GM15510 (cell line): ENCODE data around the gene THTPA.

Experiments used
- POLR2A ChIP-seq: IDR thresholded peaks from 3 replicates; pipeline ENCODE4 v1.6.1; 2011; ENCODE audit warnings: borderline replicate concordance; ENCODE audit not compliant: insufficient read length; ENCODE audit errors: extremely low read depth

THTPA gene

DNA sequence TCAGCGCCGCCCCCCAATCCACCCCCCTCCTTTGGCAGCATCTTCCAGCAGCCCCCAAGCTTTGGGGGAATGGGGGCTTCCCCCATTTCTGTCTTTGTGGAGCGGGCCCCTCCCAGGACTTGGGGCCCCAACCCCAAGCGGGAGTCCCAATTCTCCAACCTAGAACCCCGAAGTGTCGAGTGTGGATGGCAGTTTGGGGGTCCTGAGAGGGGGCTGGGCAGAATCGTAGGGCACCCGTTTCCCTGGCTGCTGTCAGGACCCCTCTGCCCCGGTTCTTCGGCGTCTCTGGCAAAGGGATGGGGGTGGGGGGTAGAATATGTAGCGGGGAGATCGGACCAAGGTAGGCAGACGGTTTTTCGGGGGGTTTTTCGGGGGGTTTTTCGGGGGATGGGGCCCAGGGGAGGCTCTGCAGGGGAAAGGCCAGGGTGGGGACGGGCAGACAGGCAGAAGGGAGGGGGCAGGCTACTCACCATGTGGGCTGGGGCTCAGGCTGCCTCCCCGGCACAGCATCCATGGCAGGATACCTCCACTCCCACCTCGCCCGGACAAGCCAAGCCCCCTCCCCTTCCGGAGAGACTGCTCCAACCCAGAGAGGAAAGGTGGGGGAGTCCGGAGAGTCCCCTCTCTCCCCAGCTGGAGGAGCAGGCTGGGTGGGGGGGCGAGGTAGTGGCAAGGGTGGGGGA is 21.8 kb downstream of the THTPA start:
- no peak for TF ChIP-seq POLR2A

DNA sequence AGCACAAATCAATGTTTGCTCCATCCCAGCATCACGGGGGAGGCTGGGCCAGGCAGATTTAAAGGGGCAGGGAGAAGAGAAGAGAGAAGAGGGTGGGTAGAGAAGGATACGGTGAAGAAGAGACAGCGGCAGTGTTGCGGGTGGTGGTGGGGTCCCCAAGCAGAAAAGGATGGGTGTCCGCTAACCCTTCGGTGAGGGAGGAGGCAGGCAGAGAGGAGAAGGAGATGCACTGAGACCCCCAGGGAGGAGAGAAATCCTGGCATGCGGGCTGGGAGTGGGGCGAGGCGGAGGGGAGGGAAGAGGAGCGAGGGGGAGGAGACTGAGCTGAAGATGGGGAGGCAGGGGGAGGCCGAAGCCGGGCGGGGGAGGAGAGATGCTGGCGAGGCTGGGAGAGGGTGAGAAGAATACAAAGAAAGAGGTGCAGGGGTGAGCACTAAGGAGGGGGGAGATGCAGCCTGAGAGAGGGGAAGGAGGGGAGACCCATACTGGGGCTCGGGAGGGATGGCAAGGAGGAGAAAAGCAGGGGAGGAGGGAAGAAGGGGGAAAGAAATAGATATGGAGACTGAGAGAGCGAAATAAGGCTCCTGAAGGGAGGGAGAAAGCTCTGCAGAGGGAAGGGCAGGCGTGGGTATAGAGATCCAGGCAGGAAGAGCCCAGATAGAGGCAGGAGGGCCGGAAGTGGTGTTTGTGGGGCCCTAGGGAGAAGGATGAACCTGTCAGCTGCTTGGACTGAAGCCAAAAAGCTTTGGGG is 22.7 kb downstream of the THTPA start, which contains the start of gene JPH4:
Gene JPH4 (minus strand): TSS at position 231 of the 751 bp plus-strand sequence. CDS start 1,337 bp downstream, outside the sequence.
- no peak for TF ChIP-seq POLR2A

DNA sequence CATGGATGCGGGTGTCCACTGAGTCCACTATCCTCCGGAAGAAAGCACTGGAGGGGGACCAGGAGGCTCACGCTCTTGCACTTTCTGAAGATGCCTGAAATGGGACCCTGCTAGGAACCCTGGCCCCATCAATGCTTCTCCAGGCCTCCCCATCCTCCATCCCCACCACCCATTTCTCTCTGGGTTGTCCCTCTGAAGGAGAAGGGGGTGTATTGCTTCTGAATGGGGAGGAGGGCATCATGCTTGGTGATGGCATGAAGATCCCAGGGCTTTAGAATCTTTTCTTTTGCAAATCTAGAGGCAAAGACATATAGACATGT is 23.2 kb downstream of the THTPA start:
- no peak for TF ChIP-seq POLR2A

DNA sequence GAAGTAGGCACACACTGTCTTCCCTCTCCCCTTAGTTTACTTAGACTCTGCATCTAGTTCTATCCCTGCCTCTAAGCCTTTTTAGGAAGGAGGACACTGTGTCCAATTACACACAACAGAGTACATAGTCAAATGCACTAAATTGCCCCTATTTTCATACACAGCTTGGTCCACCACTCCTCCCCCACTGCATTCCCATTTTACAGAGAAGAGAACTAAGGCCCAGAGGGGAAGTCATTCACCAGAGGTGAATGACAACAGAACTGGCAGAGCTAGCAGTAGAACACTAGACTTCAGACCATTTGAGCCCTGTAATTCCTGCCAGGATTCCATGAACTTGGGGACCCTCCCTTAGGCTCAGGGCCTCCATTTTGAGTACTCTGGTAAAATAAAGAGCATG is 23.7 kb downstream of the THTPA start:
- no peak for TF ChIP-seq POLR2A

DNA sequence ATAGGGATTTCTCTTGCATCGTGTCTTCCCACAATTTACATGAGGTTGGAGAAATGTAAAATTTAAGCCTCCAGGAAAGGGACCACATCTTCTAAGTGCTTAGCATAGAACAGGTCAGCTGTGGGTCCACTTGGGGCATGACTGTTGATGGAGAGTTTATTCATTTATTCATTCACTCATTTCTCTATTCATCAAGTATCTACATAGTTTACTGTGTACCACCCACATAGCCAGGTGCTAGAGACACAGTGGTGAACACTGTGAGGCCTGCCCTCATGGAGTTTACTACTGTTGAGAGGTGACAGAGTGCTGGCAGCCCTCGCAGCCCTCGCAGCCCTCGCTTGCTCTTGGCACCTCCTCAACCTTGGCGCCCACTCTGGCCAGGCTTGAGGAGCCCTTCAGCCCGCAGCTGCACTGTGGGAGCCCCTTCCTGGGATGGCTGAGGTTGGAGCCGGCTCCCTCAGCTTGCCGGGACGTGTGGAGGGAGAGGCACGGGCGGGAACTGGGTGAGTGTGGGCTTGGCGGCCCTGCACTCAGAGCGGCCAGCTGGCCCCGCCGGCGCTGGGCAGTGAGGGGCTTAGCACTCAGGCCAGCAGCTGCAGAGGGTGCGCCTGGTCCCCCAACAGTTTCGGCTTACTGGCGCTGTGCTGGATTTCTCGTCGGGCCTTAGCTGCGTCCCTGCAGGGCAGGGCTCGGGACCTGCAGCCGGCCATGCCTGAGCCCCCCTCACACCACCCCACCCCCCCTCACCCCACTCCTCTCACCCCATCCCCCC is 24.3 kb downstream of the THTPA start:
- TF ChIP-seq POLR2A = no peak

DNA sequence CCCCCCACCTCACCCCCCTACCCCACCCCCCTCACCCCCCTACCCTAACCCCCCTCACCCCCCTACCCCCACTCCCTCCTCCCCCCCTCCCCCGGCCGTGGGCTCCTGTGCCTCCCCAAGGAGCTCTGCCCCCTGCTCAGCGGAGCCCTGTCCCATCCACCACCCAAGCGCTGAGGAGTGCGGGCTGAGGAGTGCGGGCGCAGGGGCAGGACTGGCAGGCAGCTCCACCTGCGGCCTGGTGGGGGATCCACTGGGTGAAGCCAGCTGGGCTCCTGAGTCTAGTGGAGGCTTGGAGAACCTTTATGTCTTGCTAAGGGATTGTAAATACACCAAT is 24.8 kb downstream of the THTPA start:
- TF ChIP-seq POLR2A = no peak

DNA sequence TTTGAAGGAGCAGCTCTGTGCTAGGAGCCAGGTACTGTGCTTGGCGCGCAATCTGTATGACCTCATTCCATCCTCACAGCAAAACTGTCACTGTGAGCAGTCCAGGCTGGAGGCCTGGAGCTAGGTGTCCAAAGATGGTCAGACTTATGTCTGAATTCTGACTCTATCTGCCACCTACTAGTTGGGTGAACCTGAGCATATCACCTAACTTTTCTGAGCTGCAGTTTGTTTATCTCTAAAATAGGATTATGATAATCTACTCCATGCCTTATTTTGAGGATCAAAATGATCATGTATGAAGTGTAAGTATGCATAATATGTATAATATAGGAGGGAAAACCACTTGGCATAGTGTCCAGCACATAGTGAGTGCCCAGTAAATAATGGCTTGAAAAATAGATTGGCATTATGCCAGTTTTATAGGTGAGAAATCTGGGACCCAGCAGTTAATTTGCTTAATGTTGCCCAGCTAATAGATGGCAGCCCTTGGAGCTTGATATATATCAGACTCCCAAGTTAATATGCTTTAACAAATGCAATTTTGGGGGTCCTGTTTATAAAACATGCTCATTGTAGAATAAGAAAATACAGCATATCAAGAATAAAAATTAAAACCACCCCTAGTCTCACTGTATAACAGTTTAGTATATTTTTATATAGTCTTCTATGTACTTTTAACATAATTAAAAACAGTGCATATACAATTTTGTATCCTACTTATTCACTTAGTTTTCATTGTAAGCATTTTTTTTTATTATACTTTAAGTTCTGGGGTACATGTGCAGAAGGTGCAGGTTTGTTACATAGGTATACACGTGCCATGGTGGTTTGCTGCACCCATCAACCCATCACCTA is 27.1 kb downstream of the THTPA start:
- no peak for TF ChIP-seq POLR2A

DNA sequence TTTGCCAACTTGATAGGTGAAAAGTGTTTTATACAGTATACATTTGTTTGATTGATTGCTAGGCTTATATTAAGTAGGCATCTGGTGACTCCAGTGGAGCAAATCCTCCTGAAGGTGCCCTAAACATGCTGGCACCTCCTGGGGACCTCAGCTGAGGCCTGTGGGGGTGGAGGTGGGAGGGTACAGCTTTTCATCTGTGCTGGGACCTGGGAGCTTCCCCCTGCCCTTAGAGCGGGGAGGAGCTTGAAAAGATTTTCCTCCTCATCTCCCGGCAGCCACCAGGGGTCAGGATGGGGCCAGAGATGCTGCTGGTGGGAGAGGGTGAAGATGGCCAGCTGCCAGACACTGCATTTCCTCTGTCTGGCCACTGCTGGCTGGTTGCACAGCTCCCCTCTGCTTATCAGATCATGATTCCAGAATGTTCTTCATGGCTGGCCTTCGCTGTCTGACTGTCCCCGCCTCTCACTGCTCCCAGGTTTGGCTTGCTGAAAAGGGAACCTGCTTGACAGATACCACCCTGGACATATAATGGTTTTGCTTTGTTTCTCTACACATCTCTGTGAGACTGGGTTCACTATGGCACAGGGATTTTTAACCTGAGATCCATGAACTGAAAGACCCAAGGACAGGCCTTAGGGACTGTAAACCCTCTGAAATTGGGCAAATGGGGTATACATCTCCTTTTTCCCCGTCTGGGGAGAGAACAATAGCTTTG is 33.0 kb downstream of the THTPA start:
- TF ChIP-seq POLR2A = no peak

DNA sequence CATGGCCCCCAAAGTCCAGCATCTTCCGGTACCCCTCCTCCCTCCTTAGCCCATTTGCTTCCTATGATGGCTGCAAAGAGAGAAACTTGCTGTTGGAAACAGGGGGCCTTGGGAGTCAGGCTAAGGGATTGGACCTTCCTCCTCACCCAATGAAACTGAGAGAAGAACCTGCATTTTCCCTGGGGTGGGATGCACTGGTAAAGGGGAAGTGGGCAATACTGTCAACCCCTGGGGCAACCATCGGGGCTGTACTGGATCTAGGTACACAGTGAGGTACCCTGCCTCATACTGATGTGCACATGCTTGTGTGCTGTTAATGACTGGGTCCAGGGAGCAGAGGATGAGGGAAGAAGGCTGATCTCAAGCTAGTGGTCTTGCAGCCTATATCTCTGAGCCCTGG is 33.5 kb downstream of the THTPA start:
- TF ChIP-seq POLR2A = no peak

DNA sequence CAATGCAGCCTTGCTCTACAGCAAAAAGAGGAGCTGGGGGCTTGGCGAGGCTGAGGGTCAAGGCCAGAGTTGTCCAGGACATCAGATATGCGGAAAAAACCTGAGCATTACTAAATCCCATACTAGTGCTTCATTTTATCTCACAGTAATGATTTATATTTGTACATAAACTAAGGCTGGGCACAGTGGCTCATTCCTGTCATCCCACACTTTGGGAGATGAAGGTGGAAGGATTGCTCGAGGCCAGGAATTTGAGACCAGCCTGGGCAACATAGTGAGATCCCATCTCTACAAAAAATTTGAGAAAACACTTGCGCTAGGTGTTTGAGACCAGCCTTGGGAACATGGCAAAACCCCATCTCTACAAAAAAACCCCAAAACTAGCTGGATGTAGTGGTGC is 34.1 kb downstream of the THTPA start:
- no peak for TF ChIP-seq POLR2A

DNA sequence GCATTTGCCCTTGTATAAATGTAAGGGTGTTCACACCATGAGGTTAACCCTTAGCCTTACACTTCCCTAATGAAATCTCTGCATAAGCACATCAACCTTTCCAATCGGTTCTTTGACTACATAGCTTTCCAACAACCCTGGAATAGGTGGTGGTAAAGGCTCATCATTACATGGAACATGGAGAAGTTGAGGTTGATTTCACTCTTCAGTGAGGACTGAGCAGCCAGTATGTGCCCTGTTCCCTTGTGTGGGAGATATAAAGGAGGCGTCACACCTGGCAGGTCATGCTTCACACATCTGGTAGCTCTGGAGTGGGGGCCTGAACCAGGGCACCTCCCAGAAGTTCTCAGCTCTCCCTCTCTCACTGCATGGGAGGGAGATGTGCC is 44.2 kb downstream of the THTPA start:
- no peak for TF ChIP-seq POLR2A

DNA sequence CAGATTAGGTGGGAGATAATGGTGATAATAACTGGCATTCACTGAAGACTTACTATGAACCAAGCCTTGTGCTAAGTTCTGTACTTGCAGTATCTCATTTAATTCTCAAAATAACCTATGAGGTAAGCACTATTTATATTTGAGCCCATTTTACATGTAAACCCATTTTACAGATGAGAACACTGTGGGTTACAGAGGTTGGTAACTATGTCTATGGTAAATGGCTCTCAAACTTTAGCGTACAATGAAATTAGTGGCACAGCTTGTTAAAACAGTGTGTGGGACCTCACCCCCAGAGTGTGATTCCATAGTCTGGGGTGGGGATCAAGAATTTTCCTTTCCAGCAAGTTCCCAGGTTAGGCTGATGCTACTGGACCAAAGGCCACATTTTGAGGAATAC is 44.7 kb downstream of the THTPA start:
- no peak for TF ChIP-seq POLR2A

DNA sequence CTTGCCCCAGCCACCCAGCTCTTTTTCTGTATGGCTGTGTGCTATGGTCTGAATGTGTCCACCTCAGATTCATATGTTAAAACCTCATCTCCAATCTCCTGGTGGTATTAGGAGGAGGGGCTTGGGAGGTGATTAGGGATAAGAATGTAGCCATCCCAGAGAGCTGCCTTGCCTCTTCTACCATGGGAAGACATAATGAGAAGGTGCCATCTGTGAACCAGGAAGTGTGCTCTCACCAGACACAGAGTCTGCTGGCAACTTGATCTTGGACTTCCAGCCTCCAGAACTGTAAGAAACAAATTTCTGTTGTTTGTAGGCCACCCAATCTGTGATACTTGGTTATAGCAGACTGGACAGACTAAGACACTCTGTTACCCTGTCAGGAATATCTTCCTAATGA is 45.4 kb downstream of the THTPA start:
- TF ChIP-seq POLR2A = no peak

DNA sequence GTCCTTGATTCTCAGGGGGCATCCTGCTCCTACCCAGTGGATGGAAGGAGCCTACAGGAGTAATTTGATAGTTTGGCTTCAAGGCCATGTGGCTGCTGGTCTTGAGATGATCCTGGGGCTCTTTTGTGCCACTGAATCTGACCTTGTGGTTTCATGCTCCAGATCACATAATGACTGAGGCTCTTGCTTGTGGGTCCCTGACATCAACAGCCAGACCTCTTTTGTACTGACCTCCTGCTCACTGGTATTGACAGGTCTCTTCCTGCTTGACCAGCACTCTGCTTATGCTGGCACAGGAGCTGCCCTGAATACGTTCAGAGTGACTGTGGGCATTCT is 45.7 kb downstream of the THTPA start:
- no peak for TF ChIP-seq POLR2A

DNA sequence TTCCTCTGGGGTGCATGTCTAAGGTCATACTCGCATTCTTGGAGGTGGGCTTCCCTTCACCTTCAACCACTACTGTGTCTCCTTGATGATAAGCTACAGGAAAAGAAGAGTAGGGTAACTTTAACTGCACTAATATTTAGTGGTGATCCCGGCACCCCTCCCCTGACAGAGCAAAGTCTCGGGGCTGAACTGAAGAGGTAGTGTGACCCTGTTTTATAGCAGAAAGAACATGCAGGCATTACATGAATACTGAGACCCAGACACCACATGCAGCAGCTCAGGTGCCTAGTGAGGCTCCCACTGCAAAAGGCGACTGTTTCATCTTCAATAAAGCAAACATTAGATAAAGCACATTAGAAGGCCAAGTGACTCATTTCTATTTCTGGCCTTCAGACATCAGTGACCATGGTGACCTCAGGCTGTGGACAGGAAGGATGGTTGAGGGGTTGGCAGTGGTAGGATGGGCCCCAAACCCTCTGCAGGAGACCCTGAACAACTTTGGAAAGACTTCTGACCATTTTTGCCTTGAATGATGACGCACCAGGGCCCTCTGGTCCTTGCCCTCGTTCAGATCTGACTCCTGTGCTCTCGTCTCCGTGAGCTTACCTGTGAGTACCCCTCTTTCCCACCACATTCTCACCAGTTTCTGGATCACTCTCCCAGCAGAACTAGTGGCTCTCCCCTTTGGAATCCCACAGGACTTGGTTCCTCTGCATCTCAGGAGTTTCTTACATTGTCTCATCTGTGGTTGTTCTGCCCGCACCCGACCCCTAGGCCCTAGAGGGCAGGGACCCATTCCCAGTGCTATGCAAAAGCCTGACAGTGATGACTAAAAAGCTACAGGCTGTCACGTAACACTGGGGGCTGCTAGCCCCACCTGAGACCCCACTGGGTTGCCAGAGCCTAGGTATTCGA is 46.4 kb downstream of the THTPA start:
- no peak for TF ChIP-seq POLR2A
